ENCODE measurements around the gene PKD1L1.

The PKD1L1 gene

DNA sequence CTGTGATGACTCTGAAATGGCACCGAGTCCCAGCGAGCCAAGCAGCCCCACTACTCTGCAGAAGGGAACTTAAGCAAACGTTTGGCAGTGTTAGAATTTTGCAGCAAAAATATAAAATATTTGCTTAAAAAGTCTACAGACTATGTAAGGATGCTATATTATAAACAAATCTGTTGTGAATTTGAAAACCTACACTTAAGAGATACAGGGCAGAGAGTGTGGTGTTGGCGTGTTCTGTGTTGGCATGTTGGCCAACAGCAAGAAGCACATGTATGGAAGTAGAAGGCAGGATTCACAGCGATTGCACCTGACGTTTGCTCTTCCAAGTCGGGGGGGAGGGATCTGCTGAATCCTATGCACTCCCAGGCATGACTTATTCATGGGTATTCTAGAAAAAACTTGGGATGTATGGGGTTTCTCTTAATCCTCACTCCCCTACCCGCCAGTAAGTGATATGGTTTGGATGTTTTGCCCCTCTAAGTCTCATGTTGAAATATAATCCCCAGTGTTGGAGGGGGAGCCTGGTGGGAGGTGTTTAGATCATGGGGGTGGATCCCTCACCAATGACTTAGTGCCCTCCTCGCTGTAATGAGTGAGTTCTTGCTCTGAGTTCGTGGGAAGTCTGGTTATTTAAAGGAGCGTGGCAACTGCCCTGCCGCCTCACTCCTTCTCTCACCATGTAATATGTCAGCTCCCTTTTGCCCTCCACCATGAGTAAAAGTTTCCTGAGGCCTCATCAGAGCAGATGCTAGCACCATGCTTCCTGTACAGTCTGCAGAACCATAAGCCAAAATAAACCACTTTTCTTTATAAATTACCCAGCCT, 62.1 kb downstream of the PKD1L1 start:
- no peaks in the 10 kb centered on the region for H3K36me3 ChIP-seq (ENCODE audit: insufficient read depth, low read length)
- DNase-seq (ENCODE audit: low read depth, low spot score): no peak

DNA sequence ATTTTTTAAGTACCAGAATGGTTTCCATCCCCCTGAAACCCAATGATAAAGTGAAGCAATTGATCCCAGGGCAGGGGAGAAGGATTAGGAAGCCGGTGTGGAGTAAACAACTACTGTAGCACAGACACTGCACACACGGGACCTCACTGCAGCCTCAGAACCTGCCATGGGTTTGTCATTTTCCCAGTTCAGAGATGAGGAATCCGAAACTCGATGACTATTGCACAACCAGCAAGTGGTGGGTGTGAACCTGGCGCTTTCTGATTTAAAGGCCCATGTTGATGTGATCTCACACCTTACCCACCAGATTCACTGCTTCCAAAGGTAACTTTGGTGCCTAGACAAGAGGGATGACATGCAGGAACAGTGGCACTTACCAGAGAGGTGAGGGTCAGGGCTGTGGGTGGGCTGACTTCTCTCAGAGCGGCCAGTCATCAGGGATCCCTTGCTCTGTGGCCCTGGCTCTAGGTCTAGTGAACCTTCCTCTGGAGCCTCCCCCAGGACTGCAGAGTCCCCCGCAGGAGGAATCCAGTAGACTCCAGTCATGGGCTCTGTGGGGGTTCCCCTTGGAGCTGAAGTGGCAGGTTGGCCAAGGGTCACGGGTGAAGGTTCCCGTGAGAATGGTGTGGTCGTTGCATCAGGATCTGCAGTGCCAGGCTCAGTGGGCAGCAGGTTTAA, 62.8 kb downstream of the PKD1L1 start:
- TF ChIP-seq POLR2AphosphoS5 (IDR thresholded peaks at IDR 0.05; ENCODE audit: borderline replicate concordance, low read depth, low read length) (no peak), EZH2 (IDR thresholded peaks at IDR 0.05) (no peak), FOXP2 (optimal IDR thresholded peaks at IDR 0.05; ENCODE audit: control extremely low read depth, extremely low read length, insufficient read depth) (no peak)
- H3K4me3 ChIP-seq: no peak overlapping the region

More for the DNA sequence above, 62.1 kb downstream of the PKD1L1 start:
- TF ChIP-seq FOXP2 (optimal IDR thresholded peaks at IDR 0.05; ENCODE audit: control extremely low read depth, extremely low read length, insufficient read depth): no peak
- TF ChIP-seq POLR2AphosphoS5 (IDR thresholded peaks at IDR 0.05; ENCODE audit: borderline replicate concordance, low read depth, low read length): no peak
- TF ChIP-seq EZH2 (IDR thresholded peaks at IDR 0.05): no peak
- Histone ChIP-seq H3K9ac (ENCODE audit: insufficient read length) (no peak overlapping the region), H3K9me3 (ENCODE audit: low read depth, low read length) (no peaks in the 10 kb centered on the region), H3K4me3 (no peak overlapping the region), H3K27ac (no peak overlapping the region)

DNA sequence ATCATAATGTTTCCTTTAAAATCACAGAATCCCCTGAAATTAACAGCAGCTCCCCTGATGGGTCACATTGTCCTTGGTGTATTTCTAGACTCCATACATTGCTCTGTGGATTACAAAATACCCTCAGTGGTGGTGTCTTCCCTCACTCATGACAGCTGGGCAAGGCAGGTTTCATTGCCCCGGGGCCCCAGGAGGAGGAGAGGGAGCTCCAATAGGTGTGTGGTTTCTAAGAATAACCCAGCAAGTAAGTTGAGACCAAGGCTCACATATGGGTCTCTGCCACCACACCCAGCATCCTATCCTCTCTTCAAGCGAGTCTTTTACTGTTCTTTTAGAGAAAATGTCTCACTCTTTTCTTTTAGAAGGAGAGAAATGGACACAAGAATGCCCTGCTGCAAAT, 63.6 kb downstream of the PKD1L1 start:
- Histone ChIP-seq H3K9me3 (ENCODE audit: low read depth, low read length) (no peaks in the 10 kb centered on the region), H3K4me3 (no peak overlapping the region), H3K9ac (ENCODE audit: insufficient read length) (no peak overlapping the region), H3K27ac (no peak overlapping the region), H3K36me3 (ENCODE audit: insufficient read depth, low read length) (no peaks in the 10 kb centered on the region)
- no peak for DNase-seq (ENCODE audit: low read depth, low spot score)
- no peak for TF ChIP-seq FOXP2 (optimal IDR thresholded peaks at IDR 0.05; ENCODE audit: control extremely low read depth, extremely low read length, insufficient read depth)
- no peak for TF ChIP-seq POLR2AphosphoS5 (IDR thresholded peaks at IDR 0.05; ENCODE audit: borderline replicate concordance, low read depth, low read length)
- no peak for TF ChIP-seq EZH2 (IDR thresholded peaks at IDR 0.05)

More for the DNA sequence above, 62.8 kb downstream of the PKD1L1 start:
- no peak for DNase-seq (ENCODE audit: low read depth, low spot score)
- no peaks in the 10 kb centered on the region for H3K36me3 ChIP-seq (ENCODE audit: insufficient read depth, low read length)
- H3K9me3 ChIP-seq (ENCODE audit: low read depth, low read length): no peaks in the 10 kb centered on the region
- no peak overlapping the region for H3K27ac ChIP-seq
- no peak overlapping the region for H3K9ac ChIP-seq (ENCODE audit: insufficient read length)

DNA sequence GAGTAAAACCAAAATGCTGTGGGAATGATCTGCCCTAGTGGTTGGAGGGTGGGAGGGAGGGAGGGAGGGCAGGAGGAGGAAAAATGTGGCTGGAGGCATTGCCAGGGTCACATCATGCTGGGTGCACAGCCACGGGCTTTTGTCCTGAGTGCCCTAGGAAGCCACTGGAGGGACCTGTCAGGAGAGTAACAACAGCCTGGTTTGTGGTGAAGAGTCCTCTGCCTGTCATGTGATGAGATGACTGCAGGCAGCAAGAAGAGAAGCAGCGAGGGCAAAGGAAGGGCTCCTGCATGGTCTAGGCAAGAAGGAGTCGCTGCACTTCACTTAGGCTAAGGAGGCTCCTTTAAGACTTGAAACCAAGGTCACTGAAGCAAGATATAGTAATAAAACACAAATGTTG, 65.6 kb downstream of the PKD1L1 start:
- Histone ChIP-seq H3K27ac (no peak overlapping the region), H3K36me3 (ENCODE audit: insufficient read depth, low read length) (no peaks in the 10 kb centered on the region), H3K9me3 (ENCODE audit: low read depth, low read length) (no peaks in the 10 kb centered on the region), H3K9ac (ENCODE audit: insufficient read length) (no peak overlapping the region), H3K4me3 (no peak overlapping the region)
- no peak for DNase-seq (ENCODE audit: low read depth, low spot score)
- TF ChIP-seq FOXP2 (optimal IDR thresholded peaks at IDR 0.05; ENCODE audit: control extremely low read depth, extremely low read length, insufficient read depth) (no peak), POLR2AphosphoS5 (IDR thresholded peaks at IDR 0.05; ENCODE audit: borderline replicate concordance, low read depth, low read length) (no peak), EZH2 (IDR thresholded peaks at IDR 0.05) (no peak)

DNA sequence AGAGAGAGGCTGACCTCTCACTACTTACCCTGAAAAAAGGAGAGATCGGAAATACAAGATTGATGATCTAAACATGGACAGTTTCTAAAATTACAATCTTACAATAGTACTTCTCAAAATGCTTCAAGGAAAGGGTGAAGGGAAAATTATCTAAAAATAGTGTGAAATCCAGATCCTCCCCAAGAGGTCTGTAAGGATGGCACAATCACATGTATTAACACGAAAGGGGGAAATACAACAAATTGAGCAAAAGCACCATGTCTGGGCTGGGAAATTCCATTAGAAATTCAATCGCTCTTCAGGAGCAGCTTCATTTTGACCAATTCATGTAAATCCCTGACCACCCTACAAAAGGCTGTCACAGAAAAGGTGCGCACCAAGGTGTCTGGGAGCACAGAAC, 67.0 kb downstream of the PKD1L1 start:
- H3K4me3 ChIP-seq: no peak overlapping the region
- no peak for TF ChIP-seq FOXP2 (optimal IDR thresholded peaks at IDR 0.05; ENCODE audit: control extremely low read depth, extremely low read length, insufficient read depth)
- no peak for TF ChIP-seq POLR2AphosphoS5 (IDR thresholded peaks at IDR 0.05; ENCODE audit: borderline replicate concordance, low read depth, low read length)
- no peak for TF ChIP-seq EZH2 (IDR thresholded peaks at IDR 0.05)
- no peak overlapping the region for H3K9ac ChIP-seq (ENCODE audit: insufficient read length)
- no peak for DNase-seq (ENCODE audit: low read depth, low spot score)
- H3K27ac ChIP-seq: no peak overlapping the region
- H3K9me3 ChIP-seq (ENCODE audit: low read depth, low read length): no peaks in the 10 kb centered on the region
- H3K36me3 ChIP-seq (ENCODE audit: insufficient read depth, low read length): no peaks in the 10 kb centered on the region

DNA sequence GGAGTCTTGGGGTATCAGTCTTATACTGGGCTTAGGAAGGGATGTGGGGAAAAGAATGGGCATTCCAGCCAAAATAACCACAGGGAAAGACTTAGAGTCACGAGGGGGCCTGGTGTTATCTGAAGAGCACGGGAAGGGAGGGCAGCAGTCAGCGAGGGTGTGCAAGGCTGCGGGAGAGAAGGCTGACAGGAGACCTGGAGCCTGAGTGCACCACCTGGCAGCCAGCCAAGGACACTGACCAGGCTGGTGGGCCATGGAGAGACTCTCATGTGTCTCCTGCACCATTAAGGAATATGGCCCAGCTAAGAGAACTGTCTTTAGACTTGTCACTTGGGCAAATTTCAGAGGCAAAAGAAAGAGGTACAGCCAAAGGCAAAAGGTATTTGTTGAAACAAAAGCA, 69.6 kb downstream of the PKD1L1 start:
- Histone ChIP-seq H3K9ac (ENCODE audit: insufficient read length) (no peak overlapping the region), H3K36me3 (ENCODE audit: insufficient read depth, low read length) (no peaks in the 10 kb centered on the region), H3K27ac (no peak overlapping the region), H3K4me3 (no peak overlapping the region), H3K9me3 (ENCODE audit: low read depth, low read length) (no peaks in the 10 kb centered on the region)
- no peak for DNase-seq (ENCODE audit: low read depth, low spot score)
- no peak for TF ChIP-seq POLR2AphosphoS5 (IDR thresholded peaks at IDR 0.05; ENCODE audit: borderline replicate concordance, low read depth, low read length)
- no peak for TF ChIP-seq EZH2 (IDR thresholded peaks at IDR 0.05)
- no peak for TF ChIP-seq FOXP2 (optimal IDR thresholded peaks at IDR 0.05; ENCODE audit: control extremely low read depth, extremely low read length, insufficient read depth)

DNA sequence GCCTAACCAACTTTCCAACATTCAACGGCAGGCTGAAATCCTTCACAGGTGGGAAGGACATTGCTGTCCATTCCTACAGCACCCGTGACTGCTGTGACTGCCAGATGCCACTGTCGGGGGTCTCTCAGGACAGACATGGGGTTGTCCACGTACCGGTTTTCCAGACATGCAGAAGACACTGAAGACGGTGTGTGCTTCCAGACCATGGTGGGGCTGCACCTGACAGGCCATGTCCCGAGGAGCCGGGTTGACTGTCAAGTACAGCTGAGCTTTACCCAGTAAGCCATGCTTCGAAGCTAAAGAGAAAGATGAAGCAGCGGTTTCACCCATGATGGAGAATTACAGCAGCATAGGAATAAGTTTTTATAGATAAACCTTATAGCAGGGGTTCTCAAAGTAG, 70.9 kb downstream of the PKD1L1 start:
- no peak for DNase-seq (ENCODE audit: low read depth, low spot score)
- Histone ChIP-seq H3K9me3 (ENCODE audit: low read depth, low read length) (no peaks in the 10 kb centered on the region), H3K36me3 (ENCODE audit: insufficient read depth, low read length) (no peaks in the 10 kb centered on the region), H3K27ac (no peak overlapping the region), H3K9ac (ENCODE audit: insufficient read length) (no peak overlapping the region), H3K4me3 (no peak overlapping the region)
- TF ChIP-seq FOXP2 (optimal IDR thresholded peaks at IDR 0.05; ENCODE audit: control extremely low read depth, extremely low read length, insufficient read depth): no peak
- TF ChIP-seq EZH2 (IDR thresholded peaks at IDR 0.05): no peak
- TF ChIP-seq POLR2AphosphoS5 (IDR thresholded peaks at IDR 0.05; ENCODE audit: borderline replicate concordance, low read depth, low read length): no peak

DNA sequence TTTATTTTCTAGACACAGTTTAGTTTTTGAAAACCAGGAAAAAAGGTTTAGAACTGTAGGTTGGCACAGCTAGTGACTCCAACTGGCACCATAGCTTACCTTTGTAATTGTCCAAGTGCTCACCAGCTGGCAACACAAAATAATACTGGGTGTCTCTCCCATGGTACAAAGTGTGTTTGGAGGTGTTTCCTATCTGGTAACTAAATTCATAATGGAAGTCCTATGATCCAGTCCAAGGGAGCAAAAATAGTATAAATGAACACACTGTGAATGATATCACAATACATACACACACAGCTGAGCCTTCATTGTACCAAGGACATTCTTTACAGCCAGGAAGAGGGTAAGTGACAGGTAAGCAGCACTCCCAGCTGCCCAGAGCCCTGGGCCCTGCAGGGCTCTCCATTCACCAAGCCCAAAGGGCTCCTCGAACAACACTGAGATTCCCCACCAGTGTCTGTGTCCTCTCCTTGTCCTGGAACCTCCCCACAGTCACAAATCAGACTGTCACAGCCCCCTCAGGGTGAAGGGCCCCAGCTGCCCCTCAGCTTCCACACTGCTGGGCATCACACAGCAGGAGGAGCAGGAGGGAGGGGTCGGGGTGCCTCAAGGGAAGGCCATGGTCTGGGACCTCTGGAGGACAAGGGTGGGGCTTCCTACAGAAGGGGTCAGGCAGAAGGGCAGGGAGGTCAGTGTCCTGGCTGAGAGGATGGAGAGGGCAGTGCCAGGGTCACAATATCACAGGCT, 72.1 kb downstream of the PKD1L1 start:
- no peak overlapping the region for H3K27ac ChIP-seq
- H3K36me3 ChIP-seq (ENCODE audit: insufficient read depth, low read length): no peaks in the 10 kb centered on the region
- no peak for DNase-seq (ENCODE audit: low read depth, low spot score)
- no peaks in the 10 kb centered on the region for H3K9me3 ChIP-seq (ENCODE audit: low read depth, low read length)
- TF ChIP-seq EZH2 (IDR thresholded peaks at IDR 0.05) (no peak), FOXP2 (optimal IDR thresholded peaks at IDR 0.05; ENCODE audit: control extremely low read depth, extremely low read length, insufficient read depth) (no peak), POLR2AphosphoS5 (IDR thresholded peaks at IDR 0.05; ENCODE audit: borderline replicate concordance, low read depth, low read length) (no peak)
- no peak overlapping the region for H3K4me3 ChIP-seq
- no peak overlapping the region for H3K9ac ChIP-seq (ENCODE audit: insufficient read length)
